Activated B cell treated with CpG ODN at 0.5 μM for 24 hours (primary cell): Measurements from ENCODE around the gene TMEM26. TPM values are rescaled to one million over a fixed set of nuclear protein-coding genes. Genes with fewer than 3 reads are reported as not detected.

ENCODE experiments used
- ATAC-seq: fragments of 200-7000 bp; cut with Tn5 transposase; one replicate; pipeline ENCODE4 v1.10.0; 2021; ENCODE audit warnings: low read depth, mild to moderate bottlenecking, moderate library complexity
- CTCF ChIA-PET: fragments of 350-600 bp; sonication (Branson Sonifier 250); formaldehyde crosslinking; loops from one replicate; lab custom pipeline; 2021; ENCODE audit warnings: antibody characterized with exemption; lab: Charles Lee
- POLR2A ChIA-PET: fragments of 350-600 bp; sonication (Branson Sonifier 250); formaldehyde crosslinking; loops from one replicate; lab custom pipeline; 2021; ENCODE audit warnings: antibody characterized with exemption; lab: Charles Lee
- DNase-seq: peaks from one replicate; pipeline ENCODE4 v3.0.0; 2022
- H3K27ac Mint-ChIP-seq: one replicate; pipeline ENCODE4 v1.8.0; 2020; ENCODE audit warnings: mixed read lengths
- H3K27me3 Mint-ChIP-seq: one replicate; pipeline ENCODE4 v1.8.0; 2021; ENCODE audit warnings: mixed read lengths
- H3K36me3 Mint-ChIP-seq: one replicate; pipeline ENCODE4 v1.8.0; 2021; ENCODE audit warnings: low read depth, mixed read lengths
- H3K4me1 Mint-ChIP-seq: one replicate; pipeline ENCODE4 v1.8.0; 2021; ENCODE audit warnings: mixed read lengths
- H3K4me3 Mint-ChIP-seq: one replicate; pipeline ENCODE4 v1.8.0; 2020; ENCODE audit warnings: mild to moderate bottlenecking, mixed read lengths
- H3K9me3 Mint-ChIP-seq: one replicate; pipeline ENCODE4 v1.8.0; 2020; ENCODE audit warnings: mixed read lengths
- intact Hi-C: fragments of 100-400 bp; cut with micrococcal nuclease; formaldehyde crosslinking; loops from one replicate; pipeline ENCODE4 v1.15.1; 2024
- total RNA-seq: library from RNA; stranded (reverse); gene quantifications from 2 replicates; pipeline ENCODE4 v1.2.3, GENCODE V29; 2022
- TF ChIP-seq, protein P1 (sequence below): fragments of 200-600 bp; IDR thresholded peaks from one replicate; pipeline ENCODE4 v1.8.0; 2022; ENCODE audit warnings: antibody characterized with exemption, mild to moderate bottlenecking

TMEM26 gene
- total RNA-seq, 1 donor from 2014 or later: not detected

DNA sequence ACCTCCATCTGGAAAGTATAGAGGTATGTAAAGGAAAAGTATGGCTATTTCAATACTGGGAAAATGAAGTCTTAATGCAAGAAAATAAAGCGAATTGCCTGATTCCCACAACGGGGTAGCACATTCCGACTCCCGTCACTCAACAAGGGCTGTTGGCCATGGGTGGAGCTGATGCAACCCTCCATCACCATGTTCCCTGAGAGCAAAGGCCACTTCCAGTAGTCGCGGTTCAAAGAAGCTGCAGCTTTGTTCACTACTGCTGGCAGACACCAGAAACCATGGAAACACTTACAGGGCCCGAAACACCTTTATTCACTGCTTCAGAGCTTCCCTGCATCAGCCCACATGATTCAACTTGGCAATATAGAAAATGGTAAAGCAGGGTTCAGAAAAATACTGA lies 44.0 kb downstream of the TMEM26 start:
- no peaks in the 10 kb centered on the region for H3K9me3 Mint-ChIP-seq
- no peak for DNase-seq
- no peak overlapping the region for H3K4me3 Mint-ChIP-seq
- H3K27ac Mint-ChIP-seq: no peak overlapping the region
- ChIA-PET CTCF (no interaction called here), POLR2A (no interaction called here)
- peaks cover 10% of the 10 kb centered on the region for H3K27me3 Mint-ChIP-seq
- H3K4me1 Mint-ChIP-seq: no peaks in the 10 kb centered on the region
- no peaks in the 10 kb centered on the region for H3K36me3 Mint-ChIP-seq
- no peak for ATAC-seq
- TF ChIP-seq, protein P1, sequence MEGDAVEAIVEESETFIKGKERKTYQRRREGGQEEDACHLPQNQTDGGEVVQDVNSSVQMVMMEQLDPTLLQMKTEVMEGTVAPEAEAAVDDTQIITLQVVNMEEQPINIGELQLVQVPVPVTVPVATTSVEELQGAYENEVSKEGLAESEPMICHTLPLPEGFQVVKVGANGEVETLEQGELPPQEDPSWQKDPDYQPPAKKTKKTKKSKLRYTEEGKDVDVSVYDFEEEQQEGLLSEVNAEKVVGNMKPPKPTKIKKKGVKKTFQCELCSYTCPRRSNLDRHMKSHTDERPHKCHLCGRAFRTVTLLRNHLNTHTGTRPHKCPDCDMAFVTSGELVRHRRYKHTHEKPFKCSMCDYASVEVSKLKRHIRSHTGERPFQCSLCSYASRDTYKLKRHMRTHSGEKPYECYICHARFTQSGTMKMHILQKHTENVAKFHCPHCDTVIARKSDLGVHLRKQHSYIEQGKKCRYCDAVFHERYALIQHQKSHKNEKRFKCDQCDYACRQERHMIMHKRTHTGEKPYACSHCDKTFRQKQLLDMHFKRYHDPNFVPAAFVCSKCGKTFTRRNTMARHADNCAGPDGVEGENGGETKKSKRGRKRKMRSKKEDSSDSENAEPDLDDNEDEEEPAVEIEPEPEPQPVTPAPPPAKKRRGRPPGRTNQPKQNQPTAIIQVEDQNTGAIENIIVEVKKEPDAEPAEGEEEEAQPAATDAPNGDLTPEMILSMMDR: no peak
- intact Hi-C loops: no loop called here

DNA sequence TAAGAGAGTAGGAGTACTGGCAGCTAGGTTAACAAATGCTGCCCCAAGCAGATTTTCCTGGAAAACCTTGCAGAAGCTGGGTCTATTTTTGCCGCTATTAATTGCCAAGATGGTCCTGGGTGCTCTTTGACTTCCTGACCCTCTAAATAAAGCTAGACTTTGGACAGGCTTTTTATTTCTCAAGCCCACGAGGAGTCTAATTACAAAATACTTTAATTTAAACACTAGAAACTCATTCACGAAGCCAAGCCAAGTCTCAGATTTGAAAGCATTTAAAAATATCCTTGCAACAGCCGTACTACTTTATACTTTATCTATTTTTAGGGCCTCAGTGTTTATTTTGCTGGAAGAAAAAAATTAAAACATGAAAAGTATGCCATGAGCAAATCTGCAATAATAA lies 45.1 kb downstream of the TMEM26 start:
- peaks cover 10% of the 10 kb centered on the region for H3K27me3 Mint-ChIP-seq
- no peaks in the 10 kb centered on the region for H3K9me3 Mint-ChIP-seq
- intact Hi-C loops: no loop called here
- no peak overlapping the region for H3K4me3 Mint-ChIP-seq
- ATAC-seq (no peak), DNase-seq (no peak)
- no peaks in the 10 kb centered on the region for H3K36me3 Mint-ChIP-seq
- POLR2A ChIA-PET: no interaction called here
- H3K27ac Mint-ChIP-seq: no peak overlapping the region
- CTCF ChIA-PET: no interaction called here
- no peaks in the 10 kb centered on the region for H3K4me1 Mint-ChIP-seq
- TF ChIP-seq, protein P1: no peak

DNA sequence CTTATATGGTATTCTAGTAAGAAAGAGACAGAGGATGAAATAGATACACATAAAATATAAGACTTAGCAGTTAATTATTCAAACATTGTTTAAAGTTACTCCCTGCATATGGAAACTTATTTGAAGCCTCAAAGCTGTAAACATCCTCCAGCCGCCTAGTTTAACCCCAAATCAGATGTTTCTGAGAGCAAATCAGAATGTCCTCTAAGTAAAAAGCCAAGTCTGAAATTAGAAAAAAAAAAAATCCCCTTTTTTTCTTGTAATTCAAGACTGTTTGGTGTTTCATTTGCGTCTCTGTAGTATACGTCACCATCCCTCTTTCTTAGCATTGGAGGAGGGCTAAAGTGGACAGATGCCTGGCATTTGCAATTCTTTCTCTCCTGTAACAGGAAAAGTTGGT lies 46.4 kb downstream of the TMEM26 start:
- Mint-ChIP-seq H3K9me3 (no peaks in the 10 kb centered on the region), H3K4me3 (no peak overlapping the region), H3K27ac (no peak overlapping the region), H3K27me3 (peaks cover 10% of the 10 kb centered on the region), H3K36me3 (no peaks in the 10 kb centered on the region), H3K4me1 (no peaks in the 10 kb centered on the region)
- intact Hi-C loops: no loop called here
- no peak for DNase-seq
- CTCF ChIA-PET: no interaction called here
- TF ChIP-seq, protein P1: no peak
- POLR2A ChIA-PET: no interaction called here
- ATAC-seq: no peak

DNA sequence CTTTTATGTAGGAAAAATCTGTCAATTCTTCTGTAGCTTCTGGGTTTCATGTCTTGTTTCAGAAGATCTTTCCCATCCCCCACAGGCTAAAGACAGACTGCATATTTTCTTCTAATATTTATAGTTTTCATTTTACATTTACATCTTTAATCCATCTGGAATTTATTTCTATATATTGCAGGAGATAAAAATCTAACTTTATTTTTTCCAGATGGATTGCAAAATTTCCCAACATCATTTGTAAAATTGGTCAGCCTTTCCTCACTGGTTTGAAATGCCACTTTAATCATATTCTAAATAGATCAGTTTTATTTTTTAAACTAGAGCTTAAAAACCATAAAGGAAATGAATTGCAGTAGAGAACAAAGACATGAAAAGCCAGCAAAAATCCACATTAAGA lies 46.9 kb downstream of the TMEM26 start:
- ATAC-seq: no peak
- CTCF ChIA-PET: no interaction called here
- DNase-seq: no peak
- Mint-ChIP-seq H3K36me3 (no peaks in the 10 kb centered on the region), H3K9me3 (no peaks in the 10 kb centered on the region), H3K27me3 (peaks cover 10% of the 10 kb centered on the region), H3K4me1 (no peaks in the 10 kb centered on the region), H3K4me3 (no peak overlapping the region), H3K27ac (no peak overlapping the region)
- POLR2A ChIA-PET: no interaction called here
- intact Hi-C loops: no loop called here
- TF ChIP-seq, protein P1: no peak

DNA sequence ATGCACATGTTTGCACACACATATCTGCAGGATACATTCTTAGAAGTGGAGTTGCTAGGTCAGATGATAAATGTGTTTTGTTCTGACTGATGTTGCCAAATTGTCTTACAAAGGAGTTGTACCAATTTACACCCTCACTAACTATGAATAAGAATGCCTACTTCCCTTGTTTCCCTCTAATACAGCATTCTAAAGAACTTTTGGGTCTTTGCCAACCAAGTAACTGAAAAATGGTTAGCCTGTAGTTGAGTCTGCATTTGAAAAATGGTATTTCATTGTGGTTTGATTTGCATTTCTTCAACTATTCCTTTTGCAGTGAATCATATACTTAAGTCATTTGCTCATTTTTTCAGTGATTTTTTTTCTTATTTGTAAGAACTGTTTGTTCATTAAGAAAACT lies 48.4 kb downstream of the TMEM26 start:
- no peak overlapping the region for H3K27ac Mint-ChIP-seq
- ATAC-seq (no peak), DNase-seq (no peak)
- H3K4me1 Mint-ChIP-seq: no peaks in the 10 kb centered on the region
- H3K9me3 Mint-ChIP-seq: no peaks in the 10 kb centered on the region
- peaks cover 3% of the 10 kb centered on the region for H3K27me3 Mint-ChIP-seq
- no peak overlapping the region for H3K4me3 Mint-ChIP-seq
- TF ChIP-seq, protein P1: no peak
- H3K36me3 Mint-ChIP-seq: no peaks in the 10 kb centered on the region
- intact Hi-C loops: no loop called here
- CTCF ChIA-PET: no interaction called here
- POLR2A ChIA-PET: no interaction called here
